ENCODE data around the gene FOXL2. TPM values are rescaled to one million over a fixed set of nuclear protein-coding genes. Genes with fewer than 3 reads are reported as not detected.
A peak's percentile ranks its signal among the peaks of the same experiment; 100 is the strongest.
"Not testable (repeated sequence)": the region's sequence is repeated elsewhere in the genome, so short reads cannot be mapped to it uniquely, and the experiment has no call there.

The FOXL2 gene
- total RNA-seq, 2 donors from 2014 or later: 0.12 to 0.16 TPM

GRCh38 chr3:138933981-138934691, 12.8 kb downstream of the FOXL2 start:
- Mint-ChIP-seq H3K9me3 (no peaks in the 10 kb centered on the region), H3K36me3 (ENCODE audit: insufficient read depth in 2 of 2) (no peaks in the 10 kb centered on the region), H3K4me1 (ENCODE audit: low read depth) (peaks cover 28% of the 10 kb centered on the region), H3K4me3 (no peak overlapping the region), H3K27ac (no peak overlapping the region), H3K27me3 (ENCODE audit: low read depth) (peaks cover 72% of the 10 kb centered on the region)
- ATAC-seq (replicated peaks in 1 of 2): no peak
- DNase-seq: no peak

- Mint-ChIP-seq H3K4me1 (ENCODE audit: low read depth) (peaks cover 20% of the 10 kb centered on the region), H3K9me3 (no peaks in the 10 kb centered on the region), H3K4me3 (no peak overlapping the region), H3K27me3 (ENCODE audit: low read depth) (peaks cover 68% of the 10 kb centered on the region), H3K27ac (no peak overlapping the region), H3K36me3 (ENCODE audit: insufficient read depth in 2 of 2) (no peaks in the 10 kb centered on the region)
- ATAC-seq (replicated peaks in 1 of 2): no peak
- DNase-seq: no peak
Observed at GRCh38 chr3:138933068-138933668, 13.8 kb downstream of the FOXL2 start.

- Mint-ChIP-seq H3K27me3 (ENCODE audit: low read depth) (peaks cover 33% of the 10 kb centered on the region), H3K9me3 (no peaks in the 10 kb centered on the region), H3K4me1 (ENCODE audit: low read depth) (no peaks in the 10 kb centered on the region), H3K36me3 (ENCODE audit: insufficient read depth in 2 of 2) (no peaks in the 10 kb centered on the region), H3K4me3 (no peak overlapping the region), H3K27ac (no peak overlapping the region)
- DNase-seq (no peak), ATAC-seq (replicated peaks in 1 of 2) (no peak)
Observed at GRCh38 chr3:138928727-138929372, 18.1 kb downstream of the FOXL2 start.

GRCh38 chr3:138923531-138923994, 23.4 kb downstream of the FOXL2 start:
- DNase-seq (peak; percentile 84 to 89), ATAC-seq (replicated peaks in 1 of 2) (peak; percentile 91 to 92)
- Mint-ChIP-seq H3K27ac (no peak overlapping the region), H3K27me3 (ENCODE audit: low read depth) (peaks cover 9% of the 10 kb centered on the region), H3K36me3 (ENCODE audit: insufficient read depth in 2 of 2) (no peaks in the 10 kb centered on the region), H3K9me3 (no peaks in the 10 kb centered on the region), H3K4me1 (ENCODE audit: low read depth) (no peaks in the 10 kb centered on the region), H3K4me3 (no peak overlapping the region)

GRCh38 chr3:138922400-138922799, 24.5 kb downstream of the FOXL2 start:
- not testable (repeated sequence) for H3K4me1 Mint-ChIP-seq (ENCODE audit: low read depth); DNase-seq; H3K36me3 Mint-ChIP-seq (ENCODE audit: insufficient read depth in 2 of 2); H3K9me3 Mint-ChIP-seq; ATAC-seq (replicated peaks in 1 of 2); H3K27me3 Mint-ChIP-seq (ENCODE audit: low read depth); H3K27ac Mint-ChIP-seq; H3K4me3 Mint-ChIP-seq

DNA sequence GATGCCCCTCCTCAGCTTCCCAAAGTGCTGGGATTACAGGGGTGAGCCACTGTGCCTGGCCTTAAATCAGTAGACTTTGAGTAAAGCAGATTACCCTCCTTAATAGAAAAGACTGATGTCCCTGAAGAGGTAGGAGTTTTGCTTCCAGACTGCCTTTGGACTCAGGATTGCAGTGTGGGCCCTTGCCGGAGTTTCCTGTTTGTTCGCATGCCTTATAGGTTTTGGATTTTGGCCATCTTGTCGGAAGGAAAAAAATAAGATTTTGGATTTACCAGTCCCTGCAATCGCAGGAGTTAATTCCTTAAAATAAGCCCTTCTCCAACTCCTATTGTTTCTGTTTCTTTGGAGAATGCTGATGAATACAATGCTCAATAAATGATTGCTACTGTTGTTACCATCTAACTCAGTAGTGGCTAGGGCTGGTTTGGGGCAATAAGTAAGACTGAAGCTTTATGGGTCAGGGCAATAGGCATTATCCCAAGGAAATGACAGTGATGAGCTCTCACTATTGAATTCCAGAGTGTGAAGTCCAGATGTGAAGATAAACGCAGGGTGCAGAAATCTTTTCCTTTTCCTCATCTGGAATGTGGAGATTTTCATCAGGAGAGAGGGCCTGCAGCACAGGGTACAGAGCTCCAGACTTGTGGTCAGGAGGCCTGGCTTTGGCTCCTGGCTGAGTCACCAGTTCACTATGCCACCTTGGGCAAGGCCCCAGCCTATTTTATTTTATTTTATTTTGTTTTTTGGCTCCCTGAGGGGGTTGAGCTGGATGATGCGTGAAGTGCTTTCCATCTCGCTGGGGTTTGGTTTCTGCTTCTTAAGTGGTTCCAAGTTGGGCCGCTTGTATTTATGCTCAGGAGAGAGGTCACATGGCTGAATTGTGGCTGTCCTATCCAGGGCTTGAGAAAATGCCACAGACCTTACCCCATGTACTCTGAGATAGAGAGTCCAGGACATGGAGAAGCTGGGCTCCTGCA, 25.3 kb downstream of the FOXL2 start:
- Mint-ChIP-seq H3K27ac (no peak overlapping the region), H3K4me3 (no peak overlapping the region), H3K4me1 (ENCODE audit: low read depth) (no peaks in the 10 kb centered on the region), H3K36me3 (ENCODE audit: insufficient read depth in 2 of 2) (no peaks in the 10 kb centered on the region), H3K9me3 (no peaks in the 10 kb centered on the region), H3K27me3 (ENCODE audit: low read depth) (peaks cover 6% of the 10 kb centered on the region)
- ATAC-seq (replicated peaks in 1 of 2) (no peak), DNase-seq (no peak)

GRCh38 chr3:138919325-138919724, 27.6 kb downstream of the FOXL2 start:
- no peak for ATAC-seq (replicated peaks in 1 of 2)
- H3K9me3 Mint-ChIP-seq: no peaks in the 10 kb centered on the region
- no peak for DNase-seq
- peaks cover 5% of the 10 kb centered on the region for H3K4me1 Mint-ChIP-seq (ENCODE audit: low read depth)
- peaks cover 2% of the 10 kb centered on the region for H3K27me3 Mint-ChIP-seq (ENCODE audit: low read depth)
- H3K36me3 Mint-ChIP-seq (ENCODE audit: insufficient read depth in 2 of 2): no peaks in the 10 kb centered on the region
- no peak overlapping the region for H3K4me3 Mint-ChIP-seq
- no peak overlapping the region for H3K27ac Mint-ChIP-seq

GRCh38 chr3:138916824-138917223, 30.1 kb downstream of the FOXL2 start:
- Mint-ChIP-seq H3K27me3 (ENCODE audit: low read depth) (no peaks in the 10 kb centered on the region), H3K36me3 (ENCODE audit: insufficient read depth in 2 of 2) (no peaks in the 10 kb centered on the region), H3K4me1 (ENCODE audit: low read depth) (peaks cover 5% of the 10 kb centered on the region), H3K4me3 (peak overlapping the region; percentile 9 to 43), H3K27ac (no peak overlapping the region), H3K9me3 (no peaks in the 10 kb centered on the region)
- no peak for DNase-seq
- ATAC-seq (replicated peaks in 1 of 2): no peak

GRCh38 chr3:138915503-138916498, 31.1 kb downstream of the FOXL2 start:
- peak; percentile 90 to 91 for ATAC-seq (replicated peaks in 1 of 2)
- Mint-ChIP-seq H3K9me3 (no peaks in the 10 kb centered on the region), H3K27ac (peak overlapping the region; percentile 65), H3K4me3 (peak overlapping the region; percentile 88 to 94), H3K36me3 (ENCODE audit: insufficient read depth in 2 of 2) (no peaks in the 10 kb centered on the region), H3K4me1 (ENCODE audit: low read depth) (peaks cover 5% of the 10 kb centered on the region), H3K27me3 (ENCODE audit: low read depth) (no peaks in the 10 kb centered on the region)
- DNase-seq: peak; percentile 88 to 90

GRCh38 chr3:138914870-138915502, 32.0 kb downstream of the FOXL2 start:
- Mint-ChIP-seq H3K36me3 (ENCODE audit: insufficient read depth in 2 of 2) (no peaks in the 10 kb centered on the region), H3K4me3 (peak overlapping the region; percentile 88 to 94), H3K9me3 (no peaks in the 10 kb centered on the region)

GRCh38 chr3:138913766-138914165, 33.2 kb downstream of the FOXL2 start:
- Mint-ChIP-seq H3K4me1 (ENCODE audit: low read depth) (peaks cover 5% of the 10 kb centered on the region), H3K27me3 (ENCODE audit: low read depth) (no peaks in the 10 kb centered on the region), H3K27ac (no peak overlapping the region), H3K9me3 (no peaks in the 10 kb centered on the region), H3K4me3 (no peak overlapping the region), H3K36me3 (ENCODE audit: insufficient read depth in 2 of 2) (no peaks in the 10 kb centered on the region)
- ATAC-seq (replicated peaks in 1 of 2) (no peak), DNase-seq (no peak)

More at GRCh38 chr3:138914870-138915502, 32.0 kb downstream of the FOXL2 start:
- Mint-ChIP-seq H3K4me1 (ENCODE audit: low read depth) (peaks cover 5% of the 10 kb centered on the region), H3K27me3 (ENCODE audit: low read depth) (no peaks in the 10 kb centered on the region), H3K27ac (no peak overlapping the region)
- no peak for DNase-seq
- peak; percentile 18 for ATAC-seq (replicated peaks in 1 of 2)

Data from activated T-cell treated with anti-CD3 and anti-CD28 coated beads, Interleukin-2, amount 50 U/mL, for 72 hours (primary cell).